ENCODE measurements around the gene POMT2.
"Not testable (repeated sequence)": the region's sequence is repeated elsewhere in the genome, so short reads cannot be mapped to it uniquely, and the experiment has no call there.

POMT2 gene

GRCh38 chr14:77320238-77320935 is at the start of gene POMT2:
POMT2 (minus strand) TSS chr14:77320883; CDS start chr14:77320681, 202 bp downstream.
- peak; percentile 98 for DNase-seq

- DNase-seq = no peak
Observed at GRCh38 chr14:77369285-77369684, 48.6 kb upstream of the POMT2 start.

- DNase-seq = no peak
Observed at GRCh38 chr14:77364146-77364545, 43.5 kb upstream of the POMT2 start.

GRCh38 chr14:77359626-77360025 is 38.9 kb upstream of the POMT2 start:
- DNase-seq = no peak

GRCh38 chr14:77356899-77357298 is 36.2 kb upstream of the POMT2 start:
- DNase-seq = no peak

- no peak for DNase-seq
Observed at GRCh38 chr14:77355811-77356210, 35.1 kb upstream of the POMT2 start.

- DNase-seq = no peak
Observed at GRCh38 chr14:77353469-77354141, 32.9 kb upstream of the POMT2 start.

GRCh38 chr14:77347751-77348150 is 27.1 kb upstream of the POMT2 start:
- no peak for DNase-seq

- DNase-seq = no peak
Observed at GRCh38 chr14:77346495-77346894, 25.8 kb upstream of the POMT2 start.

GRCh38 chr14:77344377-77344996 is 23.8 kb upstream of the POMT2 start:
- no peak for DNase-seq

GRCh38 chr14:77343662-77344061 is 23.0 kb upstream of the POMT2 start:
- no peak for DNase-seq

GRCh38 chr14:77342726-77343397 is 22.2 kb upstream of the POMT2 start:
- DNase-seq = no peak

- DNase-seq = no peak
Observed at GRCh38 chr14:77340389-77340788, 19.7 kb upstream of the POMT2 start.

GRCh38 chr14:77339407-77339806 is 18.7 kb upstream of the POMT2 start:
- no peak for DNase-seq

- DNase-seq = no peak
Observed at GRCh38 chr14:77338302-77338701, 17.6 kb upstream of the POMT2 start.

GRCh38 chr14:77337880-77338279 is 17.2 kb upstream of the POMT2 start:
- no peak for DNase-seq

- DNase-seq = not testable (repeated sequence)
Observed at GRCh38 chr14:77337255-77337654, 16.6 kb upstream of the POMT2 start.

- DNase-seq = no peak
Observed at GRCh38 chr14:77335576-77335975, 14.9 kb upstream of the POMT2 start.

GRCh38 chr14:77329872-77330271 is 9.2 kb upstream of the POMT2 start:
- no peak for DNase-seq

GRCh38 chr14:77327111-77327510 is 6.4 kb upstream of the POMT2 start:
- DNase-seq = no peak

GRCh38 chr14:77325746-77326094 is 5.0 kb upstream of the POMT2 start:
- DNase-seq = no peak

- no peak for DNase-seq
Observed at GRCh38 chr14:77324816-77325745, 4.4 kb upstream of the POMT2 start.

GRCh38 chr14:77324289-77324688 is 3.6 kb upstream of the POMT2 start:
- no peak for DNase-seq
